Breast epithelium (tissue), 4 donors: ENCODE data around the gene CBX6. TPM values are rescaled to one million over a fixed set of nuclear protein-coding genes. Genes with fewer than 3 reads are reported as not detected.
A peak's percentile ranks its signal among the peaks of the same experiment; 100 is the strongest.

Source experiments
- DNase-seq, 2 donors: peaks; one replicate each; pipeline ENCODE4 v3.0.0-alpha.2; 2019; ENCODE audit warnings: low spot score in 2 of 2
- H3K27ac ChIP-seq, 2 donors: fragments of 200-600 bp; sonication (generic) in 1 of 2; one replicate each; pipeline ENCODE4 v1.5.1; 2016 to 2019; ENCODE audit warnings: mild to moderate bottlenecking in 1 of 2
- H3K27me3 ChIP-seq, 2 donors: fragments of 200-600 bp; sonication (generic) in 1 of 2; one replicate each; pipeline versions ENCODE4 v1.5.1 to v1.6.0; 2017 to 2019; ENCODE audit warnings: control low read depth in 1 of 2, mild to moderate bottlenecking in 1 of 2
- H3K36me3 ChIP-seq: fragments of 200-600 bp; one replicate; pipeline ENCODE4 v1.5.1; 2019
- H3K4me1 ChIP-seq, 2 donors: fragments of 200-600 bp; sonication (generic); one replicate each; pipeline ENCODE4 v1.5.1; 2016 to 2019; ENCODE audit warnings: control low read depth in 1 of 2
- H3K4me3 ChIP-seq, 3 donors: fragments of 200-600 bp; sonication (generic); 1 replicate in 2 of 3; 2 replicates in 1 of 3; pipeline ENCODE4 v1.5.1; 2016 to 2019; ENCODE audit warnings: mild to moderate bottlenecking in 3 of 3, moderate library complexity in 2 of 3
- H3K9me3 ChIP-seq, 2 donors: fragments of 200-600 bp; sonication (generic) in 1 of 2; one replicate each; pipeline ENCODE4 v1.5.1; 2016 to 2019; ENCODE audit warnings: control low read depth in 1 of 2
- POLR2A ChIP-seq: fragments of 450-650 bp; IDR thresholded peaks from one replicate; pipeline ENCODE4 v1.6.1; 2016; ENCODE audit warnings: antibody characterized with exemption, mild to moderate bottlenecking, moderate library complexity
- POLR2AphosphoS5 ChIP-seq, 3 donors: sonication (generic); formaldehyde crosslinking; IDR thresholded peaks; one replicate each; pipeline ENCODE4 v1.6.1; 2017; ENCODE audit warnings: antibody characterized with exemption in 3 of 3
- intact Hi-C: fragments of 100-400 bp; cut with DNase I; formaldehyde crosslinking; loops from one replicate; pipeline ENCODE4 v1.15.1; 2023; ENCODE audit warnings: low total_unique reads
- total RNA-seq, 3 donors: library from RNA; depleted of rRNA; stranded (reverse); fragments of >200 nt; gene quantifications; one replicate each; pipeline ENCODE4 v1.1.0, GENCODE V29; 2016
- TF ChIP-seq, protein P1 (sequence below), 3 donors: fragments of 450-650 bp; IDR thresholded peaks; one replicate each; pipeline ENCODE4 v1.5.1; 2016 to 2017; ENCODE audit warnings: antibody characterized with exemption in 3 of 3, mild to moderate bottlenecking in 3 of 3, moderate library complexity in 3 of 3

CBX6 gene
- 10 to 100 TPM; 20.2 to 34.7 (median 25.9) TPM for total RNA-seq

DNA sequence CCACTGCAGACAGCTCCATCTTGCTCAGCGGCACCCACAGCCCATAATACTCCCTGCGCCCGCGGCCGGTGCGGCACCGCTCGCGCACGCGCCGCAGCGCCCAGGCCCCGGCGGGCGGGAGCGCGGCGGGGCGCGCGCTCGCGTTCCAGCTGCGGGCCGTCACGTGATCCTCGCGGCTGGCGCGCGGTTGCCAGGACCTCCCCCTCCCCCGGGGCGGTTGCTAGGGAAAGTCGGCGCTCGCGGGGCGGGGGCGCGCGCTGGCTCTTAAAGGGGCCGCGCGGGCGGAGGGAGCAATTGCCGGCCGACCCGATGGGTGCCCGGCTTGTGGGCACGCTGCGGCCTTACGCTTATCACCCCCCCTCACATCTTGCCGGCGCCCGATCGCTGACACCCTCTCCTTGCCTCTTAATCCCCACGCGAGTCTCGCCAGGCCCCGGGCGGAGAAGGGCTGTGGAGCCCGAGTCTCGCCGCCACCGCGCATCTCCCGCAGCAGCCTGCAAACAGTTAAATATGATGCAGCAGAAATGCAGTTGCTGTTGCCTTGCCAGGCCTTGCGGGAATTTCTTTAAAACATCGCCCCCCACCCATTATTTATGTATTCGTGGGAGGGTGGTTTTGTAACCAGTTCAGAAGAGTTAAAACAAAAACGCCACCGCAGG lies at the start of gene CBX6:
CBX6 (minus strand) TSS at position 45 of the 659 bp plus-strand sequence; CDS start at position 19, 26 bp downstream.
- Histone ChIP-seq H3K27me3 (no peaks in the 10 kb centered on the region), H3K36me3 (no peaks in the 10 kb centered on the region), H3K9me3 (no peaks in the 10 kb centered on the region), H3K4me1 (peaks cover 0 to 10% of the 10 kb centered on the region in 2 donors), H3K4me3 (peak within 1 kb of the TSS; percentile 75 to 99 (median 76)), H3K27ac (peak within 1 kb of the TSS; percentile 96 to 97)
- TF ChIP-seq POLR2A = peak; percentile 26
- peak; percentile 26 to 67 (median 58) for TF ChIP-seq POLR2AphosphoS5 (IDR thresholded peaks at IDR 0.05)
- TF ChIP-seq, protein P1, sequence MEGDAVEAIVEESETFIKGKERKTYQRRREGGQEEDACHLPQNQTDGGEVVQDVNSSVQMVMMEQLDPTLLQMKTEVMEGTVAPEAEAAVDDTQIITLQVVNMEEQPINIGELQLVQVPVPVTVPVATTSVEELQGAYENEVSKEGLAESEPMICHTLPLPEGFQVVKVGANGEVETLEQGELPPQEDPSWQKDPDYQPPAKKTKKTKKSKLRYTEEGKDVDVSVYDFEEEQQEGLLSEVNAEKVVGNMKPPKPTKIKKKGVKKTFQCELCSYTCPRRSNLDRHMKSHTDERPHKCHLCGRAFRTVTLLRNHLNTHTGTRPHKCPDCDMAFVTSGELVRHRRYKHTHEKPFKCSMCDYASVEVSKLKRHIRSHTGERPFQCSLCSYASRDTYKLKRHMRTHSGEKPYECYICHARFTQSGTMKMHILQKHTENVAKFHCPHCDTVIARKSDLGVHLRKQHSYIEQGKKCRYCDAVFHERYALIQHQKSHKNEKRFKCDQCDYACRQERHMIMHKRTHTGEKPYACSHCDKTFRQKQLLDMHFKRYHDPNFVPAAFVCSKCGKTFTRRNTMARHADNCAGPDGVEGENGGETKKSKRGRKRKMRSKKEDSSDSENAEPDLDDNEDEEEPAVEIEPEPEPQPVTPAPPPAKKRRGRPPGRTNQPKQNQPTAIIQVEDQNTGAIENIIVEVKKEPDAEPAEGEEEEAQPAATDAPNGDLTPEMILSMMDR (IDR thresholded peaks at IDR 0.05) = no peak
- DNase-seq = peak; percentile 90 to 95
- intact Hi-C loops = loop anchor here (10.0 kb wide), 1 partner anchor 52 kb away; no protein-coding TSS in a partner anchor

DNA sequence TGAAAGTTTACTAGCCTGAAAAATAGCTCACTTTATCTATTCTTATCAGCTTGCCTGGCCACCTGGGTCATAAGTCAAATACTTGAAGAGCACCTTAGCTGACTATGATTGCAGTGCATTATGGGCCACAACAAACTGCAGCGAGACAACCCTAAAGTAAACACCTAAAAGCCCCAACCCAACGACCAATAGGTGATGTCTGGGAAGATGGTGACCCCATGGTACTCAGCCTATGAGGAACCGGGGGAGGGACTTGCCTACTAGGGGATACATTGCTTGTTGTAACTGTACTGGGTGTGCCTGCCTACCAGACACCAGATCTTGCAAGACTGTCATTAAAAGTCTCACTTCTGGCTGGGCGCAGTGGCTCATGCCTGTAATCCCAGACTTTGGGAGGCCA lies 49.8 kb upstream of the CBX6 start:
- no peak for DNase-seq
- H3K4me3 ChIP-seq = no peak overlapping the region
- H3K9me3 ChIP-seq = no peaks in the 10 kb centered on the region
- TF ChIP-seq, protein P1 (IDR thresholded peaks at IDR 0.05) = no peak
- TF ChIP-seq POLR2A = no peak
- no peak for TF ChIP-seq POLR2AphosphoS5 (IDR thresholded peaks at IDR 0.05)
- H3K27ac ChIP-seq = no peak overlapping the region
- no peaks in the 10 kb centered on the region for H3K36me3 ChIP-seq
- H3K4me1 ChIP-seq = peaks cover 0 to 13% of the 10 kb centered on the region in 2 donors
- intact Hi-C loops = loop anchor here (10.0 kb wide), 1 partner anchor 47 kb away; the partner anchor contains the start of gene CBX6
- H3K27me3 ChIP-seq = no peaks in the 10 kb centered on the region

DNA sequence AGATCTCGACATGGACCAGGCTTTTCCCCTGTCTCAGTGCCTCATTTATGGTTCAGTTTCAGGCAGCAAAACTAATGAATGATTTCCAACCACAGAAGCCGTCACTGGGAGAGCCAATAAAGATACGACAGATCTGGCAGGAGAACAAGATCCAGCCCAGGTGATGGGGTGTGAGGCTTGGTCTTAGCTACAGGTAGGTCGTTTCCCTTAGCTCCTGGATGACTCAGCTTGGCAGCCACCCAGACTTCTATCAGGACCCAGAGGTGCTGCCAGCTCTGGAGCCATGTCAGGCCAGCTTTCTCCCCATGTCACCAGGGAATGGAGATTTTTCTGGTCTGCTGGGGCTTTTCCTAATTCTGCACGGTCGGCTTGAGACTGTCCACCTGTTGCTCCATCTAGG lies 49.1 kb upstream of the CBX6 start:
- TF ChIP-seq, protein P1 (IDR thresholded peaks at IDR 0.05) = no peak
- TF ChIP-seq POLR2AphosphoS5 (IDR thresholded peaks at IDR 0.05) (no peak), POLR2A (no peak)
- peaks cover 0 to 13% of the 10 kb centered on the region in 2 donors for H3K4me1 ChIP-seq
- H3K27me3 ChIP-seq = no peaks in the 10 kb centered on the region
- DNase-seq = no peak
- H3K4me3 ChIP-seq = no peak overlapping the region
- no peak overlapping the region for H3K27ac ChIP-seq
- intact Hi-C loops = loop anchor here (10.0 kb wide), 1 partner anchor 46 kb away; the partner anchor contains the start of gene CBX6
- no peaks in the 10 kb centered on the region for H3K36me3 ChIP-seq
- no peaks in the 10 kb centered on the region for H3K9me3 ChIP-seq

DNA sequence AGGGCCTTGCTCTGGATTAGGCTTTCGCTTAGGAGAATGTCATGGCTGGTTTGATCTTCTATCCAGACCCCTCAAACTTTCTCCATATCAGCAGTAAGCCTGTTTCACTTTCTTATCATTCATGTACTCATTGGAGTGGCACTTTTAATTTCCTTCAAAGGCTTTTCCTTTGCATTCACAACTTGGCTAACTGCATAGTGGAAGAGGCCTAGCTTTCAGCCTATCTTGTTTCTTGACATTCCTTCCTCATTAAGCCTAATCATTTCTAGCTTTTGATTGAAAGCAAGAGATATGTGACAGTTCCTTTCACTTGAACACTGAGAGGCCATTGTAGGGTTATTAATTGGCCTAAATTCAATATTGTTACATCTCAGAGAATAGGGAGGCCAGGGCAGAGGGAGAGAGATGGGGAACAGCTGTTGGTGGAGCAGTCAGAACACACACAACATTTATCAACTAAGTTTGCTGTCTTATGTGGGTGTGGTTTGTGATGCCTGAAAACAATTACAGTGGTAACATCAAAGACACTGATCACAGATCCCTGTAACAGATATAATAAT lies 47.7 kb upstream of the CBX6 start:
- DNase-seq = no peak
- no peak for TF ChIP-seq POLR2AphosphoS5 (IDR thresholded peaks at IDR 0.05)
- TF ChIP-seq, protein P1 (IDR thresholded peaks at IDR 0.05) = no peak
- TF ChIP-seq POLR2A = no peak
- no peak overlapping the region for H3K4me3 ChIP-seq
- H3K9me3 ChIP-seq = no peaks in the 10 kb centered on the region
- no peaks in the 10 kb centered on the region for H3K27me3 ChIP-seq
- no peak overlapping the region for H3K27ac ChIP-seq
- H3K36me3 ChIP-seq = no peaks in the 10 kb centered on the region
- peaks cover 0 to 10% of the 10 kb centered on the region in 2 donors for H3K4me1 ChIP-seq
- intact Hi-C loops = loop anchor here (10.0 kb wide), 1 partner anchor 45 kb away; the partner anchor contains the start of gene CBX6

DNA sequence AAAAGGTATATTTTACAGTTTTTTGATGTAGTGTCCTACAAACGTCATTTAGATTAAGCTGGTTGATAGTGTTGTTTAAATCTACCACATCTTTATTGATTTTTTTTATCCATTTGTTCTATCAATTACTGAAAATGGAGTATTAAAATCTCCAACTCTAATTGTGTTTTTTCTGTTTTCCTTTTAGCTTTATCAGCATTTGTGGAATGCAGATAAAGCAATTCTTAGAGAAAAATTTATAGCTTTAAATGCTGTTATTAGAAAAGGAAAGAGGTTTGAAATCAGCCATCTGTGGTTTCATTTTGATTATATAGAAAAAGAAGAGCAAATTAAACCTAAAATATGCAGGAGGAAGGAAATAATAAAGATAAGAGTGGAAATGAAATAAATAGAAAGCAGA lies 39.4 kb upstream of the CBX6 start:
- Histone ChIP-seq H3K4me3 (no peak overlapping the region), H3K27ac (no peak overlapping the region), H3K9me3 (no peaks in the 10 kb centered on the region), H3K4me1 (no peaks in the 10 kb centered on the region), H3K27me3 (no peaks in the 10 kb centered on the region), H3K36me3 (no peaks in the 10 kb centered on the region)
- TF ChIP-seq POLR2AphosphoS5 (IDR thresholded peaks at IDR 0.05) = no peak
- TF ChIP-seq POLR2A = no peak
- TF ChIP-seq, protein P1 (IDR thresholded peaks at IDR 0.05) = no peak
- intact Hi-C loops = no loop called here
- DNase-seq = no peak
